K562 (cell line): ENCODE data around the gene TIPIN. TPM values are rescaled to one million over a fixed set of nuclear protein-coding genes. Genes with fewer than 3 reads are reported as not detected.

Source experiments
- CBX8 ChIP-seq: fragments of 200-600 bp; sonication (generic); IDR thresholded peaks from 2 replicates; pipeline ENCODE4 v1.6.1; 2012; ENCODE audit warnings: borderline replicate concordance, mixed run types, low read depth, mild to moderate bottlenecking, moderate library complexity, mixed read lengths, low read length, control low read depth, inconsistent platforms; ENCODE audit not compliant: poor library complexity, severe bottlenecking; ENCODE audit errors: extremely low read depth
- EP300 ChIP-seq: IDR thresholded peaks from 2 replicates; pipeline ENCODE4 v1.6.1; 2012; ENCODE audit warnings: low read length, improper control_type of control experiment
- FIP1L1 ChIP-seq: fragments of 200-400 bp; formaldehyde crosslinking; IDR thresholded peaks from 2 replicates; pipeline ENCODE4 v1.6.1; 2018; ENCODE audit warnings: mild to moderate bottlenecking, low read depth, low read length; ENCODE audit not compliant: poor library complexity, severe bottlenecking
- FOXA1 ChIP-seq: fragments of 450-650 bp; IDR thresholded peaks from 2 replicates; pipeline ENCODE4 v1.6.1; 2016; ENCODE audit warnings: mild to moderate bottlenecking, borderline replicate concordance
- GABPA ChIP-seq: fragments of 200-800 bp; sonication (Bioruptor generic); conservative IDR thresholded peaks from 2 replicates; pipeline ENCODE4 v1.6.1; 2016; ENCODE audit warnings: low read depth, missing genetic modification characterization, missing compliant biosample characterization
- HNRNPLL ChIP-seq: fragments of 200-400 bp; formaldehyde crosslinking; IDR thresholded peaks from 2 replicates; pipeline ENCODE4 v1.6.1; 2017; ENCODE audit warnings: low read length, low read depth, mild to moderate bottlenecking; ENCODE audit not compliant: poor library complexity, severe bottlenecking
- LCOR ChIP-seq: sonication (generic); formaldehyde crosslinking; IDR thresholded peaks from 2 replicates; pipeline ENCODE4 v1.8.0; 2022; ENCODE audit warnings: mild to moderate bottlenecking, missing genetic modification reagents
- NONO ChIP-seq, 2 experiments: fragments of 200-400 bp in 1 of 2; fragments of 450-650 bp in 1 of 2; formaldehyde crosslinking in 1 of 2; IDR thresholded peaks; 2 replicates each; pipeline ENCODE4 v1.6.1; 2017; ENCODE audit warnings: low read depth in 2 of 2, mild to moderate bottlenecking in 2 of 2, moderate library complexity in 2 of 2, low read length in 1 of 2
- NR2C1 ChIP-seq, 2 experiments: fragments of 450-650 bp; IDR thresholded peaks; 2 replicates each; pipeline ENCODE4 v1.6.1; 2017; ENCODE audit warnings: mild to moderate bottlenecking in 2 of 2, antibody characterized with exemption in 1 of 2, inconsistent platforms in 1 of 2, missing compliant biosample characterization in 1 of 2, missing genetic modification characterization in 1 of 2
- POLR2A ChIP-seq: fragments of 450-650 bp; conservative IDR thresholded peaks from 2 replicates; pipeline ENCODE4 v1.6.1; 2016
- PRMT5 ChIP-seq: sonication (generic); formaldehyde crosslinking; IDR thresholded peaks from 2 replicates; pipeline ENCODE4 v1.5.0; 2020; ENCODE audit warnings: missing genetic modification reagents
- RCOR1 ChIP-seq, 2 experiments: IDR thresholded peaks; 2 replicates each; pipeline ENCODE4 v1.6.1; 2012; ENCODE audit warnings: low read depth in 2 of 2, low read length in 2 of 2, borderline replicate concordance in 1 of 2, improper control_type of control experiment in 1 of 2
- ZNF133 ChIP-seq: fragments of 250-450 bp; sonication (Bioruptor Pico); IDR thresholded peaks from 2 replicates; pipeline ENCODE4 v1.4.0; 2020; ENCODE audit warnings: mild to moderate bottlenecking
- ZNF239 ChIP-seq: fragments of 250-450 bp; sonication (Bioruptor Pico); IDR thresholded peaks from 2 replicates; pipeline ENCODE4 v1.4.0; 2020; ENCODE audit warnings: mild to moderate bottlenecking
- ZNF263 ChIP-seq: sonication (generic); formaldehyde crosslinking; IDR thresholded peaks from 2 replicates; pipeline ENCODE4 v1.8.0; 2022; ENCODE audit warnings: mild to moderate bottlenecking, missing genetic modification reagents, borderline replicate concordance
- ZNF511 ChIP-seq: sonication (generic); formaldehyde crosslinking; IDR thresholded peaks from 2 replicates; pipeline ENCODE4 v1.8.0; 2022; ENCODE audit warnings: mild to moderate bottlenecking, missing genetic modification reagents
- ZNF695 ChIP-seq: fragments of 450-650 bp; formaldehyde crosslinking; IDR thresholded peaks from 2 replicates; pipeline ENCODE4 v1.4.0; 2020; ENCODE audit warnings: mild to moderate bottlenecking, moderate library complexity
- polyA plus RNA-seq, 8 experiments: library from polyadenylated mRNA; depleted of rRNA in 4 of 8; stranded (reverse) in 5 of 8; unstranded in 3 of 8; fragments of >200 nt; fragmentation: Nextera tagmentation in 2 of 8; fragmentation: Illumina TruSeq in 1 of 8; extraction: Ambion mirVana in 2 of 8; extraction: Trizol in 1 of 8; gene quantifications; 2 replicates each; pipeline versions ENCODE4 v1.2.1 to v1.2.3, GENCODE V29; 2011 to 2014; ENCODE audit warnings: inconsistent platforms in 1 of 8, missing spikeins in 1 of 8
- total RNA-seq, 7 experiments: library from RNA; depleted of rRNA in 6 of 7; stranded (reverse); fragments of >200 nt in 6 of 7; fragmentation: Illumina TruSeq in 2 of 7; extraction: Trizol in 2 of 7; gene quantifications; 2 replicates each; pipeline versions ENCODE4 v1.2.1 to v1.2.3, GENCODE V29; 2011 to 2021; ENCODE audit warnings: low replicate concordance in 1 of 7
- TF ChIP-seq, protein P1 (sequence below): fragments of 250-450 bp; sonication (Bioruptor Pico); IDR thresholded peaks from 2 replicates; pipeline ENCODE4 v1.9.0; 2021; ENCODE audit warnings: mild to moderate bottlenecking, inconsistent platforms
- TF ChIP-seq, protein P2 (sequence below), 2 experiments: fragments of 150-350 bp in 1 of 2; IDR thresholded peaks; 2 replicates each; pipeline ENCODE4 v1.6.1; 2012 to 2016; ENCODE audit warnings: low read depth in 2 of 2, low read length in 2 of 2, mild to moderate bottlenecking in 1 of 2, moderate library complexity in 1 of 2

Gene TIPIN
- total and polyA plus RNA-seq, 9 of the 15 experiments (the other 6 are each of a cell fraction or from before 2014, with no cell fraction given): 22.9 to 61.4 (median 42.0) TPM

DNA sequence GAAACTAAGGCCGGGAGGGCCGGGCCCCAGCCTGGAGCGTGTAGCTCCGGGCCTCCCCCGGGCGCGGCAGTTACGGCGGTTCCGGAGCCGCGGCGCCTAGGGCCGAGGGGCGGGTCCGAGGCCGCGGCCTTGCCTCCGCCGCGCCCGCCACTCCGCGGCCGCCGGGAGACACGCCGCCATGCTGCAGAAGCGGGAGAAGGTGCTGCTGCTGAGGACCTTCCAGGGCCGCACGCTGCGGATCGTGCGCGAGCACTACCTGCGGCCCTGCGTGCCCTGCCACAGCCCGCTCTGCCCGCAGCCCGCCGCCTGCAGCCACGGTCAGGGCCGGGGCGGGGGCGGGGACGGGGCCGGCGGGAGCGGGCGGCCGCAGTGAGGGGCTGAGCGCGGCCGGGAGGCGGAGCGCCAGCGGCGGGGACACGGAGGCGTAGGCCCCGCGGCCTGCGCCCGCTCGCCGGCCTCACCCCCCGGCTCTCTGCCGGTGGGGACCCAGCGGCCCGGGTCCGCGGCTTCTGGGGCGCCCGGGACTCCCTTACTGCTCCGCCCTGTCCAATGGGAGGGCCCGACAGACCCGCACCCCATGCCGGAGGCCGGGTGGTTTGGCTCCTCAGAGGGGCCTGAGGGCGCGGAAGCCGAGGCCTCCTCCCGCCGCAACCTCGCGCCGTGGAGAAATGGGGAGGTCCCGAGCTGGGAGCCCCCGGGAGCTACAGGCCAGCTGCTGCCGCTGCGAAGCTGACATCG is 62.9 kb downstream of the TIPIN start, which contains the start of gene DIS3L (continued):
- TF ChIP-seq ZNF695 (no peak), LCOR (CRISPR knock-in tag) (no peak), RCOR1 (IDR thresholded peaks at IDR 0.05; ENCODE audit: borderline replicate concordance in 1 of 2, low read depth in 2 of 2, low read length in 2 of 2) (no peak), EP300 (0 out of 2 replicates have a peak, but pooled peaks have one; percentile 14), ZNF133 (CRISPR knock-in tag) (no peak), PRMT5 (CRISPR knock-in tag) (0 out of 2 replicates have a peak, but pooled peaks have one; percentile 34), POLR2A (peak; percentile 23), HNRNPLL (peak; percentile 94), ZNF263 (CRISPR knock-in tag) (no peak; the same call in 1 of the 2 replicates), NR2C1 (IDR thresholded peaks at IDR 0.05) (no peak), NR2C1 (tag; IDR thresholded peaks at IDR 0.05) (0 out of 2 replicates have a peak, but pooled peaks have one; percentile 13), GABPA (tag) (0 out of 2 replicates have a peak, but pooled peaks have one; percentile 21), FIP1L1 (peak; percentile 51), ZNF239 (no peak), ZNF511 (peak; percentile 24; the same call in 1 of the 2 replicates), FOXA1 (no peak), NONO (IDR thresholded peaks at IDR 0.05; ENCODE audit: low read depth in 2 of 2, low read length in 1 of 2) (peak; percentile 29 to 52), CBX8 (no peak)
- TF ChIP-seq, protein P1, sequence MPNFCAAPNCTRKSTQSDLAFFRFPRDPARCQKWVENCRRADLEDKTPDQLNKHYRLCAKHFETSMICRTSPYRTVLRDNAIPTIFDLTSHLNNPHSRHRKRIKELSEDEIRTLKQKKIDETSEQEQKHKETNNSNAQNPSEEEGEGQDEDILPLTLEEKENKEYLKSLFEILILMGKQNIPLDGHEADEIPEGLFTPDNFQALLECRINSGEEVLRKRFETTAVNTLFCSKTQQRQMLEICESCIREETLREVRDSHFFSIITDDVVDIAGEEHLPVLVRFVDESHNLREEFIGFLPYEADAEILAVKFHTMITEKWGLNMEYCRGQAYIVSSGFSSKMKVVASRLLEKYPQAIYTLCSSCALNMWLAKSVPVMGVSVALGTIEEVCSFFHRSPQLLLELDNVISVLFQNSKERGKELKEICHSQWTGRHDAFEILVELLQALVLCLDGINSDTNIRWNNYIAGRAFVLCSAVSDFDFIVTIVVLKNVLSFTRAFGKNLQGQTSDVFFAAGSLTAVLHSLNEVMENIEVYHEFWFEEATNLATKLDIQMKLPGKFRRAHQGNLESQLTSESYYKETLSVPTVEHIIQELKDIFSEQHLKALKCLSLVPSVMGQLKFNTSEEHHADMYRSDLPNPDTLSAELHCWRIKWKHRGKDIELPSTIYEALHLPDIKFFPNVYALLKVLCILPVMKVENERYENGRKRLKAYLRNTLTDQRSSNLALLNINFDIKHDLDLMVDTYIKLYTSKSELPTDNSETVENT (CRISPR knock-in tag): peak; percentile 20; the same call in 1 of the 2 replicates
- TF ChIP-seq, protein P2, sequence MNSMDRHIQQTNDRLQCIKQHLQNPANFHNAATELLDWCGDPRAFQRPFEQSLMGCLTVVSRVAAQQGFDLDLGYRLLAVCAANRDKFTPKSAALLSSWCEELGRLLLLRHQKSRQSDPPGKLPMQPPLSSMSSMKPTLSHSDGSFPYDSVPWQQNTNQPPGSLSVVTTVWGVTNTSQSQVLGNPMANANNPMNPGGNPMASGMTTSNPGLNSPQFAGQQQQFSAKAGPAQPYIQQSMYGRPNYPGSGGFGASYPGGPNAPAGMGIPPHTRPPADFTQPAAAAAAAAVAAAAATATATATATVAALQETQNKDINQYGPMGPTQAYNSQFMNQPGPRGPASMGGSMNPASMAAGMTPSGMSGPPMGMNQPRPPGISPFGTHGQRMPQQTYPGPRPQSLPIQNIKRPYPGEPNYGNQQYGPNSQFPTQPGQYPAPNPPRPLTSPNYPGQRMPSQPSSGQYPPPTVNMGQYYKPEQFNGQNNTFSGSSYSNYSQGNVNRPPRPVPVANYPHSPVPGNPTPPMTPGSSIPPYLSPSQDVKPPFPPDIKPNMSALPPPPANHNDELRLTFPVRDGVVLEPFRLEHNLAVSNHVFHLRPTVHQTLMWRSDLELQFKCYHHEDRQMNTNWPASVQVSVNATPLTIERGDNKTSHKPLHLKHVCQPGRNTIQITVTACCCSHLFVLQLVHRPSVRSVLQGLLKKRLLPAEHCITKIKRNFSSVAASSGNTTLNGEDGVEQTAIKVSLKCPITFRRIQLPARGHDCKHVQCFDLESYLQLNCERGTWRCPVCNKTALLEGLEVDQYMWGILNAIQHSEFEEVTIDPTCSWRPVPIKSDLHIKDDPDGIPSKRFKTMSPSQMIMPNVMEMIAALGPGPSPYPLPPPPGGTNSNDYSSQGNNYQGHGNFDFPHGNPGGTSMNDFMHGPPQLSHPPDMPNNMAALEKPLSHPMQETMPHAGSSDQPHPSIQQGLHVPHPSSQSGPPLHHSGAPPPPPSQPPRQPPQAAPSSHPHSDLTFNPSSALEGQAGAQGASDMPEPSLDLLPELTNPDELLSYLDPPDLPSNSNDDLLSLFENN (IDR thresholded peaks at IDR 0.05; ENCODE audit: low read depth in 2 of 2, low read length in 2 of 2): 0 out of 4 replicates have a peak, but pooled peaks of 1 of the 2 experiments have one; percentile 34
